Measurements from ENCODE around the gene LRCH2. TPM values are rescaled to one million over a fixed set of nuclear protein-coding genes. Genes with fewer than 3 reads are reported as not detected.

The LRCH2 gene
- total RNA-seq, 1 experiment from 2014 or later, result 6.6 TPM

DNA sequence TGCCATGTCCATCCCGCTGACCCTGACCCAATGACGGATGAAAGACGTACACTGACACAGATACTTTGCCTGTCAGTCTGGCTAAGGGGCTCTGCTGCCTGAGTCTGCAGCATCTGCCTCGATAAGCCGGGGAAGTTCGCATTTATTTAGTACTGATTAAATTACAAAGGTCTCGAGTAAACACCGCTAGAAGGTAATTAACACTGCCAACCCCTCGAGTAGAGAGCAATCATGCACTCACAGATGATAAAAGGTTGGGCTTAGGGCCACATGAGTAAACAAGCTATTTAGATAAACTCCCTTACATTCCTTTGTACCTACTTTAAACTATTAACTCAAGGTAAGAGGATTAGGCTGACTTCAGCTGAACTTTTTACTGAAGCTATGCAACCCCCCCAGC lies 60.7 kb downstream of the LRCH2 start:
- Histone ChIP-seq H4K20me1 (ENCODE audit: control insufficient read depth, insufficient read depth, insufficient read length) (no peaks in the 10 kb centered on the region), H2BK5ac (ENCODE audit: insufficient read length, low read length) (no peak overlapping the region), H3K4me2 (ENCODE audit: insufficient read depth, insufficient read length, low read length) (no peak overlapping the region), H3K27me3 (ENCODE audit: insufficient read depth, low read length) (no peaks in the 10 kb centered on the region), H4K91ac (ENCODE audit: insufficient read length, low read depth, low read length) (no peak overlapping the region), H3K4me1 (ENCODE audit: insufficient read depth, low read length) (peaks cover 2% of the 10 kb centered on the region; the same call in 1 of the 2 replicates), H3K9ac (ENCODE audit: extremely low read depth, insufficient read length, low read length) (no peak overlapping the region), H3K9me3 (ENCODE audit: control insufficient read depth, low read depth, low read length) (no peaks in the 10 kb centered on the region), H3K18ac (ENCODE audit: insufficient read length, low read depth, low read length) (no peak overlapping the region), H3K4ac (ENCODE audit: low read depth, low read length) (no peak overlapping the region), H4K5ac (ENCODE audit: insufficient read length, low read depth, low read length) (no peak overlapping the region), H3K27ac (ENCODE audit: insufficient read length, low read depth, low read length) (no peak overlapping the region), H3T11ph (ENCODE audit: low read length) (no peak overlapping the region), H3K79me2 (ENCODE audit: insufficient read depth, low read length) (no peaks in the 10 kb centered on the region), H3K23ac (ENCODE audit: insufficient read length, low read depth, low read length) (no peak overlapping the region), H3K14ac (ENCODE audit: insufficient read depth, low read length) (no peak overlapping the region), H2AK5ac (ENCODE audit: insufficient read length, low read length) (no peak overlapping the region), H4K8ac (replicated peaks; ENCODE audit: insufficient read length, low read depth, low read length) (no peak overlapping the region), H2BK120ac (ENCODE audit: low read depth, low read length, poor library complexity, severe bottlenecking) (no peak overlapping the region), H2BK12ac (ENCODE audit: insufficient read length, low read depth, low read length) (no peak overlapping the region), H3K23me2 (ENCODE audit: insufficient read length, low read depth, low read length, poor library complexity, severe bottlenecking) (no peaks in the 10 kb centered on the region), H2BK15ac (ENCODE audit: low read depth, low read length) (no peak overlapping the region), H3K79me1 (ENCODE audit: insufficient read depth, low read depth, low read length, poor library complexity, severe bottlenecking) (no peaks in the 10 kb centered on the region), H2AFZ (ENCODE audit: low read length) (no peak overlapping the region), H2BK20ac (ENCODE audit: low read depth, low read length, poor library complexity, severe bottlenecking) (no peak overlapping the region), H3K56ac (ENCODE audit: insufficient read length, low read depth, low read length) (no peak overlapping the region)
- Mint-ChIP-seq H3K27me3 (ENCODE audit: low read depth) (no peaks in the 10 kb centered on the region; the same call in 1 of the 2 replicates), H3K4me3 (0 out of 5 replicates have a peak overlapping the region, but pooled peaks of 1 of the 2 experiments have one; percentile 22), H3K4me1 (peaks cover 18 to 40% of the 10 kb centered on the region in 2 experiments), H3K9me3 (no peaks in the 10 kb centered on the region; a peak in 2 of 5 replicates), H3K27ac (peak overlapping the region in 1 of 3 experiments; percentile 72; a peak in 1 of 7 replicates), H3K36me3 (ENCODE audit: insufficient read depth in 1 of 3, low read depth in 3 of 3) (peaks cover 0 to 17% (median 2%) of the 10 kb centered on the region in 3 experiments; a peak in 4 of 7 replicates)
- no peak for TF ChIP-seq CTCF (conservative IDR thresholded peaks at IDR 0.05)
- WGBS (ENCODE audit: extremely low coverage, insufficient read length, low lambda C conversion rate), result no CpG with 5 or more reads among the region's 9 CpGs
- DNase-seq, result no peak

Data from H9 (cell line).